ENCODE data around the gene KCNG1. TPM values are rescaled to one million over a fixed set of nuclear protein-coding genes. Genes with fewer than 3 reads are reported as not detected.

The KCNG1 gene
- total and polyA plus RNA-seq, 2 donors from 2014 or later, result 0.35 to 0.58 TPM

- Histone ChIP-seq H3K27me3 (ENCODE audit: control insufficient read depth, insufficient read depth, low read length) (no peaks in the 10 kb centered on the region), H3K36me3 (ENCODE audit: control insufficient read depth in 2 of 3, insufficient read depth in 3 of 3, low read length in 3 of 3) (no peaks in the 10 kb centered on the region), H3K27ac (ENCODE audit: low read depth in 2 of 2, low read length in 2 of 2) (no peak overlapping the region), H3K9ac (ENCODE audit: low read length in 3 of 3) (no peak overlapping the region), H3K4me3 (ENCODE audit: low read length in 3 of 3) (no peak overlapping the region), H3K4me1 (ENCODE audit: control insufficient read depth in 2 of 3, insufficient read depth in 2 of 3, low read depth in 1 of 3, low read length in 3 of 3) (no peaks in the 10 kb centered on the region), H3K9me3 (ENCODE audit: control insufficient read depth in 2 of 3, insufficient read depth in 1 of 3, low read length in 3 of 3) (no peaks in the 10 kb centered on the region)
- intact Hi-C loops (cut with DNase I), result no loop called here
- TF ChIP-seq CTCF (IDR thresholded peaks at IDR 0.05; ENCODE audit: borderline replicate concordance, extremely low read depth, insufficient read depth), result no peak
- FAIRE-seq (no peak), DNase-seq (no peak)
Observed at GRCh38 chr20:51019656-51020592, 3.0 kb downstream of the KCNG1 start.

- Histone ChIP-seq H3K27ac (ENCODE audit: low read depth in 2 of 2, low read length in 2 of 2) (no peak overlapping the region), H3K9ac (ENCODE audit: low read length in 3 of 3) (no peak overlapping the region), H3K36me3 (ENCODE audit: control insufficient read depth in 2 of 3, insufficient read depth in 3 of 3, low read length in 3 of 3) (no peaks in the 10 kb centered on the region), H3K9me3 (ENCODE audit: control insufficient read depth in 2 of 3, insufficient read depth in 1 of 3, low read length in 3 of 3) (no peaks in the 10 kb centered on the region), H3K4me1 (ENCODE audit: control insufficient read depth in 2 of 3, insufficient read depth in 2 of 3, low read depth in 1 of 3, low read length in 3 of 3) (no peaks in the 10 kb centered on the region), H3K27me3 (ENCODE audit: control insufficient read depth, insufficient read depth, low read length) (no peaks in the 10 kb centered on the region), H3K4me3 (ENCODE audit: low read length in 3 of 3) (no peak overlapping the region)
- DNase-seq (no peak), FAIRE-seq (no peak)
- TF ChIP-seq CTCF (IDR thresholded peaks at IDR 0.05; ENCODE audit: borderline replicate concordance, extremely low read depth, insufficient read depth), result no peak
- intact Hi-C loops (cut with DNase I), result no loop called here
Observed at GRCh38 chr20:51017251-51017650, 5.7 kb downstream of the KCNG1 start.

GRCh38 chr20:51016521-51016920 lies 6.4 kb downstream of the KCNG1 start:
- Histone ChIP-seq H3K9me3 (ENCODE audit: control insufficient read depth in 2 of 3, insufficient read depth in 1 of 3, low read length in 3 of 3) (no peaks in the 10 kb centered on the region), H3K27ac (ENCODE audit: low read depth in 2 of 2, low read length in 2 of 2) (no peak overlapping the region), H3K4me3 (ENCODE audit: low read length in 3 of 3) (no peak overlapping the region), H3K36me3 (ENCODE audit: control insufficient read depth in 2 of 3, insufficient read depth in 3 of 3, low read length in 3 of 3) (no peaks in the 10 kb centered on the region), H3K27me3 (ENCODE audit: control insufficient read depth, insufficient read depth, low read length) (no peaks in the 10 kb centered on the region), H3K4me1 (ENCODE audit: control insufficient read depth in 2 of 3, insufficient read depth in 2 of 3, low read depth in 1 of 3, low read length in 3 of 3) (no peaks in the 10 kb centered on the region), H3K9ac (ENCODE audit: low read length in 3 of 3) (no peak overlapping the region)
- intact Hi-C loops (cut with DNase I), result no loop called here
- FAIRE-seq (no peak), DNase-seq (no peak)
- no peak for TF ChIP-seq CTCF (IDR thresholded peaks at IDR 0.05; ENCODE audit: borderline replicate concordance, extremely low read depth, insufficient read depth)
